Upper lobe of left lung (tissue), 4 donors: ENCODE measurements around the gene GDF3.

Source experiments
- CTCF ChIP-seq, 6 experiments: fragments of 450-650 bp in 4 of 6; fragments of 200-600 bp in 2 of 6; sonication (generic) in 2 of 6; IDR thresholded peaks; one replicate each; pipeline ENCODE4 v1.5.1; 2016 to 2019; ENCODE audit warnings: antibody characterized with exemption in 6 of 6
- POLR2A ChIP-seq, 4 donors: fragments of 450-650 bp; IDR thresholded peaks; one replicate each; pipeline ENCODE4 v1.5.1; 2016 to 2017; ENCODE audit warnings: antibody characterized with exemption in 4 of 4, mild to moderate bottlenecking in 2 of 4

GRCh38 chr12:7666595-7666994 is 29.0 kb downstream of the GDF3 start:
- no peak for TF ChIP-seq CTCF (IDR thresholded peaks at IDR 0.05)
- no peak for TF ChIP-seq POLR2A (IDR thresholded peaks at IDR 0.05)
